Epithelial cell of proximal tubule (primary cell): ENCODE measurements around the gene TRIM41. TPM values are rescaled to one million over a fixed set of nuclear protein-coding genes. Genes with fewer than 3 reads are reported as not detected.

Experiments used
- DNase-seq: peaks from one replicate; pipeline ENCODE4 v3.0.0-alpha.2; 2011; ENCODE audit warnings: low read depth
- H3K4me3 ChIP-seq: 2 replicates; pipeline ENCODE4 v1.5.1; 2011; ENCODE audit warnings: low read depth, mild to moderate bottlenecking, low read length
- total RNA-seq: library from RNA; depleted of rRNA; stranded (reverse); fragments of >200 nt; gene quantifications from 2 replicates; pipeline ENCODE4 v1.2.3, GENCODE V29; 2015
- TF ChIP-seq, protein P1 (sequence below): conservative IDR thresholded peaks from 2 replicates; pipeline ENCODE4 v1.5.1; 2012; ENCODE audit warnings: low read depth, mild to moderate bottlenecking, low read length

Gene TRIM41
- total RNA-seq, 1 donor from 2014 or later, result 12.4 TPM

DNA sequence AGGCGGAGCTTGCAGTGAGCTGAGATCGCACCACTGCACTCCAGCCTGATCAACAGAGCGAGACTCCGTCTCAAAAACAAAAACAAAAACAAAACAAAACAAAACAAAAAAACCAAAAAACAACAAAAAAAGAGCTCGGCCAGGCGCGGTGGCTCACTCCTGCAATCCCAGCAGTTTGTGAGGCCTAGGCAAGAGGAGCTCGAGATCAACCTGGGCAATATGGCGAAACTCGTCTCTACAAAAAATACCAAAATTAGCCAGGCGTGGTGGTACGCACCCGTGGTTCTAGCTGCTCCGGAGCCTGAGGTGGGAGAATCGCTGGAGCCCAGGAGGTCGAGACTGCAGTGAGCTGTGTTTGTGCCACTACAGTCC is 38.2 kb upstream of the TRIM41 start:
- H3K4me3 ChIP-seq, result peak overlapping the region; percentile 19
- TF ChIP-seq, protein P1, sequence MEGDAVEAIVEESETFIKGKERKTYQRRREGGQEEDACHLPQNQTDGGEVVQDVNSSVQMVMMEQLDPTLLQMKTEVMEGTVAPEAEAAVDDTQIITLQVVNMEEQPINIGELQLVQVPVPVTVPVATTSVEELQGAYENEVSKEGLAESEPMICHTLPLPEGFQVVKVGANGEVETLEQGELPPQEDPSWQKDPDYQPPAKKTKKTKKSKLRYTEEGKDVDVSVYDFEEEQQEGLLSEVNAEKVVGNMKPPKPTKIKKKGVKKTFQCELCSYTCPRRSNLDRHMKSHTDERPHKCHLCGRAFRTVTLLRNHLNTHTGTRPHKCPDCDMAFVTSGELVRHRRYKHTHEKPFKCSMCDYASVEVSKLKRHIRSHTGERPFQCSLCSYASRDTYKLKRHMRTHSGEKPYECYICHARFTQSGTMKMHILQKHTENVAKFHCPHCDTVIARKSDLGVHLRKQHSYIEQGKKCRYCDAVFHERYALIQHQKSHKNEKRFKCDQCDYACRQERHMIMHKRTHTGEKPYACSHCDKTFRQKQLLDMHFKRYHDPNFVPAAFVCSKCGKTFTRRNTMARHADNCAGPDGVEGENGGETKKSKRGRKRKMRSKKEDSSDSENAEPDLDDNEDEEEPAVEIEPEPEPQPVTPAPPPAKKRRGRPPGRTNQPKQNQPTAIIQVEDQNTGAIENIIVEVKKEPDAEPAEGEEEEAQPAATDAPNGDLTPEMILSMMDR, result no peak
- DNase-seq, result no peak

DNA sequence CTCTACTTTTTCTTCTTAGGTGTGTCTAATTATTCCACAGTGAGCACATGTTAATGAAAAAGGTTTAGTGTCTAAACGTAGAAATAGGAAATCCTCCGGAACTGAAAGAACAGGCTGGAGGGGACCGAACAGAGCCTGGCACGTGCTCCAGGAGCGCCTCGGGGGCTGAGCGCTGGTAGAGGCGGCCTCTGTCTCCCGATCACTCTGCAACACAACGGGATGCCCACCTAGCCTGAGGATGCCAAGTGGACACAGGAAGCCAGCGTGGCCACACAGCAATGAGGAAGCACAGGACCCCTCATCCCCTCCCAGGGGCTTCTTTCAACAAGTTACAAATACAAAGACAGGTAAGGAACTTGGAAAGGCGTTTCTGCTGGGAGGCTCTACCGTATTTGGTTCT is 37.5 kb upstream of the TRIM41 start:
- DNase-seq, result no peak
- no peak overlapping the region for H3K4me3 ChIP-seq
- TF ChIP-seq, protein P1, result no peak

DNA sequence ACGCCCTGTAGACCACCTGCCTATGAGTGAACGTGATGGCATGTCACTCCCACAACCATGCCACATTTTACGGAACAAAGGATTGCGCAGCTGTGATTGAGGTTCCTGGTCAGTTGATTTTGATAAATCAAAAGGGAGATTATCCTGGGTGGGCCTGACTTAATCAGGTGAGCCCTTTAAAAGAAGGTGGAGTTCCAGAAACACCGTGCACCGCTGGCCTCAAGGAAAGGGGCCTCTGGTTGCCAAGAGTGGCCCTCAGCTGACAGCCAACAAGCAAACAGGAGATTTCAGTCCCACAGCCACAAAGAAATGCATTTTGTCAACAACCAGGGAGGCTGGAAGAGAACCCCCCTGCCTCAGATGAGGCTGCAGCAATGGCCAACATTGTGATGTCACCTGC is 37.1 kb upstream of the TRIM41 start:
- TF ChIP-seq, protein P1, result no peak
- DNase-seq, result no peak

DNA sequence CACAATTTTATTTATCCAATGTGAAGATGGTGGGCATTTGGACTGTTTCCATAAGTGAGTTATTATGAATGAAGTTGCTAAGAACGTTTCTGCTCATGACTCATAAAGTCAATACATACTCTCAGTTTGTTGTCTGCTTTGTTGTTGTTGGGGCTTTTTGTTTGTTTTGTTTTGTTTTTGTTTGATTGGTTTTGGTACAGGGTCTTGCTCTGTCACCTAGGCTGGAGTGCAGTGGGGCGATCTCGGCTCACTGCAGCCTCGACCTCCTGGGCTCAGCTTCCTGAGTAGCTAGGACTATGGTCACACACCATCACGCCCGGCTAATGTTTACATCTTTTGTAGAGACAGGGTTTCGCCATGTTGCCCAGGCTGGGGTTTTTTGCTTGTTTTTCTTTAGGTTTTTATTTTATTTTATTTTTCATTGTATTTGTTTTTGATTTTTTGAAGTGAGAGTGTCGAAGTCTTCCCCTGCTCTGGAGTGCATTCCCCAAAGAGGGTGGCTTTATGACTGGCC is 36.0 kb upstream of the TRIM41 start:
- peak overlapping the region; percentile 87 for H3K4me3 ChIP-seq
- no peak for DNase-seq
- TF ChIP-seq, protein P1, result no peak

More for the DNA sequence above, 37.1 kb upstream of the TRIM41 start:
- no peak overlapping the region for H3K4me3 ChIP-seq

DNA sequence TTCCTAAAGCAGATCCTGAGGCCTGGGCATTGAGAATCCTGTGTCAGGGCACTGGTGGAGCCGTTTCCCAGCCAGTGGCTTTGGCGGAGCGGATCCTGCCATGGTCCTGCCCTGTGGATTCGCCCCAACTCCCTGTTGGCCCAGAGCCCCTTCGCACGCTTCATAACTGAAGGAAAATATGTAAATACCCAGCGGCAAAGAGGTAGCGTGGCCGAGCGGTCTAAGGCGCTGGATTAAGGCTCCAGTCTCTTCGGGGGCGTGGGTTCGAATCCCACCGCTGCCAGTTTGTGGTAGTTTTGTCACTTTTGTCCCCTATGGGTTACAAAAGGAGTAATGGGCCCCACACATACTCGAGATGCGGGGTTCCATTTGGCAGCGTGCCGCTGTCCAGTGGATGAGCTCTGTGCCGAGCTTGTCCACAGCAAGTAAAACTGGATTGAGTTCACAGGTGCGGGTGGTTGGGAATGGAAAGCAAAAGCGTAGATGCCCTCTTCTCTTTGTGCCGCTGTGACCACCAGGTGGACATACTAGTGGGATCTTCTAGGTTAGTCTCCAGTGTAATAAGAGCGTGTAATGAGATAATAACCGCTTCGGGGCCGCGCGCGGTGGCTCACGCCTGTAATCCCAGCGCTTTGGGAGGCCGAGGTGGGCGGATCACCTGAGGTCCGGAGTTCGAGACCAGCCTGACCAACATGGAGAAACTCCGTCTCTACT is 35.4 kb upstream of the TRIM41 start:
- DNase-seq, result no peak
- TF ChIP-seq, protein P1, result peak; percentile 33
- H3K4me3 ChIP-seq, result peak overlapping the region; percentile 87

DNA sequence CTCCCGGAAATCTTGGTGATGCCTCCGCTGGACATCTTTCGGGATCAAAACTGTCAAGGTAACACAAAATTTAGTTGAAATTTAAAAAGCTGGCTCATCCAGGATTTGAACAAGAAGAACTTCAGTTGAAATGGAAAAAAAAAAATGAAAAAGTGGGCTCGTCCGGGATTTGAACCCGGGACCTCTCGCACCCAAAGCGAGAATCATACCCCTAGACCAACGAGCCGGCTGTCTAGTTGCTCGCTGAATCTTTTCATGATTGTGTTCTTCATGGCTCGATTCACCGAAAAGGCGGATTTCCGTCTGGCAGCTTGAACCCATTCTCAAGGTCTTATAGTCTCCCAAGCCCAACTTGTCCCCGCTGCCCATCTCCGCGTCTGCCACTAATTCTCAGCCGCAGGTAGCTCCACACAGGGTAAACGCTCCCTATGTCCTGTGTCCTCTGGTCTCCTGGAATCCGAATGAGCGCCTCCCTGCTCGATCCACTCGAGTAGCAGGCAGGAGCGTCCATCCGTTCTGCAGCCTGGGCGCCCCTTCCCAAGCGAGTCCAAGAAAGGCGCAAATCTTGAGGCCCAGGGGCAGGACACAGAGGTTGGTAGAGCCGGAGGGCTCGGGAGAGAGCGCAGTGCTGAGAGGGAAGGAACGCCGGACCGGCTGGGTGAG is 34.2 kb upstream of the TRIM41 start:
- H3K4me3 ChIP-seq, result peak overlapping the region; percentile 87
- TF ChIP-seq, protein P1, result peak; percentile 8
- DNase-seq, result no peak
